GM23338 (cell line): Measurements from ENCODE around the gene GRIK5.

Source experiments
- CREB1 ChIP-seq: fragments of 250-450 bp; sonication (Bioruptor Pico); IDR thresholded peaks from 2 replicates; pipeline ENCODE4 v1.5.0; 2020; ENCODE audit warnings: low read depth, mild to moderate bottlenecking, moderate library complexity
- EZH2 ChIP-seq: fragments of 200-600 bp; sonication (generic); IDR thresholded peaks from one replicate; pipeline ENCODE4 v1.8.0; 2017; ENCODE audit warnings: antibody characterized with exemption, mild to moderate bottlenecking, low read depth; ENCODE audit not compliant: unreplicated experiment
- EZH2phosphoT487 ChIP-seq: fragments of 200-600 bp; sonication (generic); IDR thresholded peaks from one replicate; pipeline ENCODE4 v1.8.1; 2018; ENCODE audit warnings: antibody characterized with exemption; ENCODE audit not compliant: unreplicated experiment
- JUNB ChIP-seq: IDR thresholded peaks from one replicate; pipeline ENCODE4 v1.6.1; 2016; ENCODE audit warnings: antibody characterized with exemption; ENCODE audit not compliant: unreplicated experiment
- POLR2AphosphoS5 ChIP-seq: IDR thresholded peaks from 2 replicates; pipeline ENCODE4 v1.6.1; 2016; ENCODE audit warnings: antibody characterized with exemption, low read depth
- REST ChIP-seq: IDR thresholded peaks from one replicate; pipeline ENCODE4 v1.6.1; 2018; ENCODE audit warnings: antibody characterized with exemption; ENCODE audit not compliant: unreplicated experiment
- STAT1 ChIP-seq: IDR thresholded peaks from one replicate; pipeline ENCODE4 v1.6.1; 2016; ENCODE audit warnings: antibody characterized with exemption; ENCODE audit not compliant: unreplicated experiment
- ZNF114 ChIP-seq: fragments of 250-450 bp; sonication (Bioruptor Pico); IDR thresholded peaks from 2 replicates; pipeline ENCODE4 v1.5.0; 2020; ENCODE audit warnings: mild to moderate bottlenecking, moderate library complexity
- TF ChIP-seq, protein P1 (sequence below), 2 experiments: fragments of 200-600 bp in 1 of 2; sonication (generic) in 1 of 2; conservative IDR thresholded peaks; 2 replicates each; pipeline versions ENCODE4 v1.5.1 to v1.6.1; 2016 to 2017; ENCODE audit warnings: antibody characterized with exemption in 2 of 2, low read depth in 2 of 2, mild to moderate bottlenecking in 2 of 2, moderate library complexity in 1 of 2
- TF ChIP-seq, protein P2 (sequence below): IDR thresholded peaks from 2 replicates; pipeline ENCODE4 v1.6.1; 2016; ENCODE audit warnings: antibody characterized with exemption
- TF ChIP-seq, protein P3 (sequence below): fragments of 250-450 bp; sonication (Bioruptor Pico); IDR thresholded peaks from 2 replicates; pipeline ENCODE4 v1.5.0; 2020; ENCODE audit warnings: mild to moderate bottlenecking, moderate library complexity

DNA sequence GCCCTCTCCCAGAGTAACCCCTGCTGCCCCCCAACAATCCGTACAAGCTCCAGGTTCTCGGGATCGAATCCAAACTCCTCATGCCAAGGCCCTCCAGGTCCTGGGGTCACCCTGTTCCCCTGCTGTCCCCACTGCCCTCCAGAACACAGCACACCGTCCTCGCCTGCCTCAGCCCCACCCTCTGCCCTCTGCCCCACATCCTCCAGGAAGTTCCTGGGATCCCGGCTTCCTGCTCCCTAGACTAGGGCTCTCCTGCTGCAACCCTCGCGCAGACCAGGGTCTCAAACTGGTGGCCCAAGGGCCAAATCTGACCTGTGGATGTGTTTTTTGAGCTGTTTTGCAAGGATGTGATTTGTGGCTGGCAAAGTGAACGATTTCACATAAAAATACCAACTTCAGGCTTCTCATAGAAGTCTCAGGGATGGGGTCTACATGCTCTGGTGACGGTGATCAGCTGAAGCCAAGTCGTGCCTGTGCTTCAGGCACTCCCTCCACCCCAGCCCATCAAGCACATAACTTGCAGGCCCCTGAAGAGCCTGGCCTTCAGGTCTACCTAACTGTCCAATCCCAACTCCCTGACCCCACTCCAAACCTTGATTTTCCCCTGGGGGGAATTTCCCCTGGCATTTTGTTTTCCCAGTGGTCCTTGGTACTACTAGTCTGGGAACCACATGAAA lies 112.7 kb downstream of the GRIK5 start:
- no peak for TF ChIP-seq REST
- TF ChIP-seq, protein P1, sequence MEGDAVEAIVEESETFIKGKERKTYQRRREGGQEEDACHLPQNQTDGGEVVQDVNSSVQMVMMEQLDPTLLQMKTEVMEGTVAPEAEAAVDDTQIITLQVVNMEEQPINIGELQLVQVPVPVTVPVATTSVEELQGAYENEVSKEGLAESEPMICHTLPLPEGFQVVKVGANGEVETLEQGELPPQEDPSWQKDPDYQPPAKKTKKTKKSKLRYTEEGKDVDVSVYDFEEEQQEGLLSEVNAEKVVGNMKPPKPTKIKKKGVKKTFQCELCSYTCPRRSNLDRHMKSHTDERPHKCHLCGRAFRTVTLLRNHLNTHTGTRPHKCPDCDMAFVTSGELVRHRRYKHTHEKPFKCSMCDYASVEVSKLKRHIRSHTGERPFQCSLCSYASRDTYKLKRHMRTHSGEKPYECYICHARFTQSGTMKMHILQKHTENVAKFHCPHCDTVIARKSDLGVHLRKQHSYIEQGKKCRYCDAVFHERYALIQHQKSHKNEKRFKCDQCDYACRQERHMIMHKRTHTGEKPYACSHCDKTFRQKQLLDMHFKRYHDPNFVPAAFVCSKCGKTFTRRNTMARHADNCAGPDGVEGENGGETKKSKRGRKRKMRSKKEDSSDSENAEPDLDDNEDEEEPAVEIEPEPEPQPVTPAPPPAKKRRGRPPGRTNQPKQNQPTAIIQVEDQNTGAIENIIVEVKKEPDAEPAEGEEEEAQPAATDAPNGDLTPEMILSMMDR (conservative IDR thresholded peaks at IDR 0.05; ENCODE audit: low read depth in 2 of 2) = no peak
- no peak for TF ChIP-seq JUNB
- TF ChIP-seq EZH2 = no peak
- no peak for TF ChIP-seq ZNF114
- TF ChIP-seq, protein P2, sequence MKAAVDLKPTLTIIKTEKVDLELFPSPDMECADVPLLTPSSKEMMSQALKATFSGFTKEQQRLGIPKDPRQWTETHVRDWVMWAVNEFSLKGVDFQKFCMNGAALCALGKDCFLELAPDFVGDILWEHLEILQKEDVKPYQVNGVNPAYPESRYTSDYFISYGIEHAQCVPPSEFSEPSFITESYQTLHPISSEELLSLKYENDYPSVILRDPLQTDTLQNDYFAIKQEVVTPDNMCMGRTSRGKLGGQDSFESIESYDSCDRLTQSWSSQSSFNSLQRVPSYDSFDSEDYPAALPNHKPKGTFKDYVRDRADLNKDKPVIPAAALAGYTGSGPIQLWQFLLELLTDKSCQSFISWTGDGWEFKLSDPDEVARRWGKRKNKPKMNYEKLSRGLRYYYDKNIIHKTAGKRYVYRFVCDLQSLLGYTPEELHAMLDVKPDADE = no peak
- TF ChIP-seq POLR2AphosphoS5 = no peak
- TF ChIP-seq CREB1 (CRISPR knock-in tag) = no peak
- TF ChIP-seq, protein P3, sequence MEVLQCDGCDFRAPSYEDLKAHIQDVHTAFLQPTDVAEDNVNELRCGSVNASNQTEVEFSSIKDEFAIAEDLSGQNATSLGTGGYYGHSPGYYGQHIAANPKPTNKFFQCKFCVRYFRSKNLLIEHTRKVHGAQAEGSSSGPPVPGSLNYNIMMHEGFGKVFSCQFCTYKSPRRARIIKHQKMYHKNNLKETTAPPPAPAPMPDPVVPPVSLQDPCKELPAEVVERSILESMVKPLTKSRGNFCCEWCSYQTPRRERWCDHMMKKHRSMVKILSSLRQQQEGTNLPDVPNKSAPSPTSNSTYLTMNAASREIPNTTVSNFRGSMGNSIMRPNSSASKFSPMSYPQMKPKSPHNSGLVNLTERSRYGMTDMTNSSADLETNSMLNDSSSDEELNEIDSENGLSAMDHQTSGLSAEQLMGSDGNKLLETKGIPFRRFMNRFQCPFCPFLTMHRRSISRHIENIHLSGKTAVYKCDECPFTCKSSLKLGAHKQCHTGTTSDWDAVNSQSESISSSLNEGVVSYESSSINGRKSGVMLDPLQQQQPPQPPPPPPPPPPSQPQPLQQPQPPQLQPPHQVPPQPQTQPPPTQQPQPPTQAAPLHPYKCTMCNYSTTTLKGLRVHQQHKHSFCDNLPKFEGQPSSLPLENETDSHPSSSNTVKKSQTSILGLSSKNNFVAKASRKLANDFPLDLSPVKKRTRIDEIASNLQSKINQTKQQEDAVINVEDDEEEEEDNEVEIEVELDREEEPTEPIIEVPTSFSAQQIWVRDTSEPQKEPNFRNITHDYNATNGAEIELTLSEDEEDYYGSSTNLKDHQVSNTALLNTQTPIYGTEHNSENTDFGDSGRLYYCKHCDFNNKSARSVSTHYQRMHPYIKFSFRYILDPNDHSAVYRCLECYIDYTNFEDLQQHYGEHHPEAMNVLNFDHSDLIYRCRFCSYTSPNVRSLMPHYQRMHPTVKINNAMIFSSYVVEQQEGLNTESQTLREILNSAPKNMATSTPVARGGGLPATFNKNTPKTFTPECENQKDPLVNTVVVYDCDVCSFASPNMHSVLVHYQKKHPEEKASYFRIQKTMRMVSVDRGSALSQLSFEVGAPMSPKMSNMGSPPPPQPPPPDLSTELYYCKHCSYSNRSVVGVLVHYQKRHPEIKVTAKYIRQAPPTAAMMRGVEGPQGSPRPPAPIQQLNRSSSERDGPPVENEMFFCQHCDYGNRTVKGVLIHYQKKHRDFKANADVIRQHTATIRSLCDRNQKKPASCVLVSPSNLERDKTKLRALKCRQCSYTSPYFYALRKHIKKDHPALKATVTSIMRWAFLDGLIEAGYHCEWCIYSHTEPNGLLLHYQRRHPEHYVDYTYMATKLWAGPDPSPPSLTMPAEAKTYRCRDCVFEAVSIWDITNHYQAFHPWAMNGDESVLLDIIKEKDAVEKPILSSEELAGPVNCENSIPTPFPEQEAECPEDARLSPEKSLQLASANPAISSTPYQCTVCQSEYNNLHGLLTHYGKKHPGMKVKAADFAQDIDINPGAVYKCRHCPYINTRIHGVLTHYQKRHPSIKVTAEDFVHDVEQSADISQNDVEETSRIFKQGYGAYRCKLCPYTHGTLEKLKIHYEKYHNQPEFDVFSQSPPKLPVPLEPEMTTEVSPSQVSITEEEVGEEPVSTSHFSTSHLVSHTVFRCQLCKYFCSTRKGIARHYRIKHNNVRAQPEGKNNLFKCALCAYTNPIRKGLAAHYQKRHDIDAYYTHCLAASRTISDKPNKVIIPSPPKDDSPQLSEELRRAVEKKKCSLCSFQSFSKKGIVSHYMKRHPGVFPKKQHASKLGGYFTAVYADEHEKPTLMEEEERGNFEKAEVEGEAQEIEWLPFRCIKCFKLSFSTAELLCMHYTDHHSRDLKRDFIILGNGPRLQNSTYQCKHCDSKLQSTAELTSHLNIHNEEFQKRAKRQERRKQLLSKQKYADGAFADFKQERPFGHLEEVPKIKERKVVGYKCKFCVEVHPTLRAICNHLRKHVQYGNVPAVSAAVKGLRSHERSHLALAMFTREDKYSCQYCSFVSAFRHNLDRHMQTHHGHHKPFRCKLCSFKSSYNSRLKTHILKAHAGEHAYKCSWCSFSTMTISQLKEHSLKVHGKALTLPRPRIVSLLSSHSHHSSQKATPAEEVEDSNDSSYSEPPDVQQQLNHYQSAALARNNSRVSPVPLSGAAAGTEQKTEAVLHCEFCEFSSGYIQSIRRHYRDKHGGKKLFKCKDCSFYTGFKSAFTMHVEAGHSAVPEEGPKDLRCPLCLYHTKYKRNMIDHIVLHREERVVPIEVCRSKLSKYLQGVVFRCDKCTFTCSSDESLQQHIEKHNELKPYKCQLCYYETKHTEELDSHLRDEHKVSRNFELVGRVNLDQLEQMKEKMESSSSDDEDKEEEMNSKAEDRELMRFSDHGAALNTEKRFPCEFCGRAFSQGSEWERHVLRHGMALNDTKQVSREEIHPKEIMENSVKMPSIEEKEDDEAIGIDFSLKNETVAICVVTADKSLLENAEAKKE (CRISPR knock-in tag) = no peak
- TF ChIP-seq EZH2phosphoT487 = no peak
- TF ChIP-seq STAT1 = no peak
